Calu3 (cell line): ENCODE data around the gene CCDC63. TPM values are rescaled to one million over a fixed set of nuclear protein-coding genes. Genes with fewer than 3 reads are reported as not detected.

Source experiments
- BruUV-seq: library from RNA; stranded (reverse); fragments of 400-500 nt; replicated peaks from 2 replicates; lab custom pipeline; 2021; lab: Mats Ljungman, UMichigan
- CTCF ChIA-PET: fragments of 300-600 bp; sonication (Branson Sonifier 250); formaldehyde crosslinking; loops from one replicate; lab custom pipeline; 2022; ENCODE audit warnings: antibody characterized with exemption; lab: Charles Lee
- DNase-seq: peaks from one replicate; pipeline ENCODE4 v3.0.0; 2022
- H3K27ac Mint-ChIP-seq: one replicate; pipeline ENCODE4 v1.8.0; 2022; ENCODE audit warnings: mixed read lengths; ENCODE audit not compliant: unreplicated experiment
- H3K27me3 Mint-ChIP-seq: one replicate; pipeline ENCODE4 v1.8.0; 2022; ENCODE audit warnings: mixed read lengths; ENCODE audit not compliant: unreplicated experiment
- H3K36me3 Mint-ChIP-seq: one replicate; pipeline ENCODE4 v1.8.0; 2022; ENCODE audit warnings: mild to moderate bottlenecking, moderate library complexity, mixed read lengths; ENCODE audit not compliant: insufficient read depth, unreplicated experiment
- H3K4me1 Mint-ChIP-seq: one replicate; pipeline ENCODE4 v1.8.0; 2022; ENCODE audit warnings: mild to moderate bottlenecking, low read depth, mixed read lengths; ENCODE audit not compliant: unreplicated experiment
- H3K4me3 Mint-ChIP-seq: one replicate; pipeline ENCODE4 v1.8.0; 2022; ENCODE audit warnings: mild to moderate bottlenecking, low read depth, moderate library complexity, mixed read lengths; ENCODE audit not compliant: unreplicated experiment
- H3K9me3 Mint-ChIP-seq: one replicate; pipeline ENCODE4 v1.8.0; 2022; ENCODE audit warnings: low read depth, mixed read lengths; ENCODE audit not compliant: unreplicated experiment
- CTCF ChIP-seq: fragments of 200-600 bp; IDR thresholded peaks from one replicate; pipeline ENCODE4 v1.8.0; 2022; ENCODE audit warnings: antibody characterized with exemption; ENCODE audit not compliant: unreplicated experiment
- intact Hi-C: fragments of 100-400 bp; cut with micrococcal nuclease; formaldehyde crosslinking; loops from one replicate; pipeline ENCODE4 v1.10.0; 2022; ENCODE audit not compliant: unreplicated experiment
- total RNA-seq: library from RNA; stranded (reverse); gene quantifications from 2 replicates; pipeline ENCODE4 v1.2.3, GENCODE V29; 2022

Gene CCDC63
- total RNA-seq, 1 experiment from 2014 or later, result not detected

- DNase-seq, result no peak
- H3K4me3 Mint-ChIP-seq, result no peak overlapping the region
- H3K36me3 Mint-ChIP-seq, result no peaks in the 10 kb centered on the region
- no peak overlapping the region for H3K27ac Mint-ChIP-seq
- no peaks in the 10 kb centered on the region for H3K9me3 Mint-ChIP-seq
- no peaks in the 10 kb centered on the region for H3K4me1 Mint-ChIP-seq
- TF ChIP-seq CTCF, result no peak
- intact Hi-C loops, result no loop called here
- BruUV-seq, result no TSS peak
- CTCF ChIA-PET, result no interaction called here
- peaks cover 29% of the 10 kb centered on the region for H3K27me3 Mint-ChIP-seq
Observed at GRCh38 chr12:110819150-110819549, 27.6 kb upstream of the CCDC63 start.

- Mint-ChIP-seq H3K4me1 (no peaks in the 10 kb centered on the region), H3K36me3 (no peaks in the 10 kb centered on the region), H3K4me3 (no peak overlapping the region), H3K27ac (no peak overlapping the region), H3K27me3 (peaks cover 34% of the 10 kb centered on the region), H3K9me3 (no peaks in the 10 kb centered on the region)
- CTCF ChIA-PET, result interaction anchor here (0.5 kb wide), 1 partner anchor 227 kb away, joined by 3 read pairs; no protein-coding TSS in a partner anchor
- intact Hi-C loops, result no loop called here
- no peak for DNase-seq
- BruUV-seq, result no TSS peak
- TF ChIP-seq CTCF, result no peak
Observed at GRCh38 chr12:110819646-110820045, 27.1 kb upstream of the CCDC63 start.

GRCh38 chr12:110821917-110822316 lies 24.9 kb upstream of the CCDC63 start:
- no peaks in the 10 kb centered on the region for H3K4me1 Mint-ChIP-seq
- no TSS peak for BruUV-seq
- H3K27ac Mint-ChIP-seq, result no peak overlapping the region
- CTCF ChIA-PET, result interaction anchor here (0.6 kb wide), 1 partner anchor 358 kb away, joined by 3 read pairs; no protein-coding TSS in a partner anchor
- H3K9me3 Mint-ChIP-seq, result no peaks in the 10 kb centered on the region
- no peaks in the 10 kb centered on the region for H3K36me3 Mint-ChIP-seq
- no peak for DNase-seq
- H3K27me3 Mint-ChIP-seq, result peaks cover 31% of the 10 kb centered on the region
- intact Hi-C loops, result no loop called here
- no peak for TF ChIP-seq CTCF
- H3K4me3 Mint-ChIP-seq, result no peak overlapping the region

GRCh38 chr12:110822821-110823415 lies 23.9 kb upstream of the CCDC63 start:
- intact Hi-C loops, result no loop called here

More at GRCh38 chr12:110822821-110823415, 23.9 kb upstream of the CCDC63 start:
- H3K9me3 Mint-ChIP-seq, result no peaks in the 10 kb centered on the region
- no peak for DNase-seq
- H3K4me3 Mint-ChIP-seq, result no peak overlapping the region
- no peaks in the 10 kb centered on the region for H3K36me3 Mint-ChIP-seq
- no peak overlapping the region for H3K27ac Mint-ChIP-seq
- no peaks in the 10 kb centered on the region for H3K4me1 Mint-ChIP-seq
- CTCF ChIA-PET, result interaction anchor here (0.7 kb wide), 1 partner anchor 47 kb away, joined by 3 read pairs; no protein-coding TSS in a partner anchor
- BruUV-seq, result no TSS peak
- H3K27me3 Mint-ChIP-seq, result peaks cover 41% of the 10 kb centered on the region
- TF ChIP-seq CTCF, result no peak
